CD4-positive, alpha-beta T cell treated with Interleukin-1 beta for 1 hour (primary cell): ENCODE measurements around the gene ZFP64.
"Not testable (repeated sequence)": the region's sequence is repeated elsewhere in the genome, so short reads cannot be mapped to it uniquely, and the experiment has no call there.

Experiments
- DNase-seq, 2 donors: peaks; one replicate each; pipeline ENCODE4 v3.0.0-alpha.2; 2020 to 2022

ZFP64 gene

GRCh38 chr20:52152921-52153320 lies 38.7 kb downstream of the ZFP64 start:
- no peak for DNase-seq

- no peak for DNase-seq
Observed at GRCh38 chr20:52152416-52152815, 39.2 kb downstream of the ZFP64 start.

GRCh38 chr20:52150440-52151258 lies 40.9 kb downstream of the ZFP64 start:
- peak in 1 of 2 donors; percentile 40 for DNase-seq

GRCh38 chr20:52145587-52145986 lies 46.0 kb downstream of the ZFP64 start:
- no peak for DNase-seq

- no peak for DNase-seq
Observed at GRCh38 chr20:52143277-52143676, 48.3 kb downstream of the ZFP64 start.

GRCh38 chr20:52142757-52143156 lies 48.8 kb downstream of the ZFP64 start:
- no peak for DNase-seq

GRCh38 chr20:52139986-52140385 lies 51.6 kb downstream of the ZFP64 start:
- no peak for DNase-seq

- no peak for DNase-seq
Observed at GRCh38 chr20:52137850-52138249, 53.7 kb downstream of the ZFP64 start.

GRCh38 chr20:52133714-52134113 lies 57.9 kb downstream of the ZFP64 start:
- DNase-seq, result not testable (repeated sequence)

- DNase-seq, result no peak
Observed at GRCh38 chr20:52132337-52132736, 59.2 kb downstream of the ZFP64 start.

GRCh38 chr20:52131048-52131643 lies 60.4 kb downstream of the ZFP64 start:
- no peak for DNase-seq

GRCh38 chr20:52130406-52130805 lies 61.2 kb downstream of the ZFP64 start:
- DNase-seq, result no peak

- no peak for DNase-seq
Observed at GRCh38 chr20:52129611-52130010, 62.0 kb downstream of the ZFP64 start.

- peak in 1 of 2 donors; percentile 11 for DNase-seq
Observed at GRCh38 chr20:52127309-52127708, 64.3 kb downstream of the ZFP64 start.

- no peak for DNase-seq
Observed at GRCh38 chr20:52124821-52125220, 66.8 kb downstream of the ZFP64 start.

GRCh38 chr20:52118696-52119095 lies 72.9 kb downstream of the ZFP64 start:
- DNase-seq, result no peak

- no peak for DNase-seq
Observed at GRCh38 chr20:52118016-52118623, 73.5 kb downstream of the ZFP64 start.

GRCh38 chr20:52110456-52110855 lies 81.1 kb downstream of the ZFP64 start:
- no peak for DNase-seq

GRCh38 chr20:52105442-52106422 lies 85.8 kb downstream of the ZFP64 start:
- DNase-seq, result no peak

- DNase-seq, result no peak
Observed at GRCh38 chr20:52104546-52105441, 86.8 kb downstream of the ZFP64 start.

GRCh38 chr20:52103913-52104545 lies 87.5 kb downstream of the ZFP64 start:
- DNase-seq, result peak in 1 of 2 donors; percentile 6
